SK-N-SH treated with all-trans-retinoic acid at 6 μM for 48 hours (cell line): Measurements from ENCODE around the gene CASTOR1.

Experiments used
- ZFP3 ChIP-seq: fragments of 250-450 bp; sonication (Bioruptor Pico); IDR thresholded peaks from 2 replicates; pipeline ENCODE4 v1.5.0; 2020; ENCODE audit warnings: mild to moderate bottlenecking, moderate library complexity
- ZNF70 ChIP-seq: fragments of 450-650 bp; formaldehyde crosslinking; IDR thresholded peaks from 2 replicates; pipeline ENCODE4 v1.5.0; 2020; ENCODE audit warnings: mild to moderate bottlenecking, moderate library complexity

DNA sequence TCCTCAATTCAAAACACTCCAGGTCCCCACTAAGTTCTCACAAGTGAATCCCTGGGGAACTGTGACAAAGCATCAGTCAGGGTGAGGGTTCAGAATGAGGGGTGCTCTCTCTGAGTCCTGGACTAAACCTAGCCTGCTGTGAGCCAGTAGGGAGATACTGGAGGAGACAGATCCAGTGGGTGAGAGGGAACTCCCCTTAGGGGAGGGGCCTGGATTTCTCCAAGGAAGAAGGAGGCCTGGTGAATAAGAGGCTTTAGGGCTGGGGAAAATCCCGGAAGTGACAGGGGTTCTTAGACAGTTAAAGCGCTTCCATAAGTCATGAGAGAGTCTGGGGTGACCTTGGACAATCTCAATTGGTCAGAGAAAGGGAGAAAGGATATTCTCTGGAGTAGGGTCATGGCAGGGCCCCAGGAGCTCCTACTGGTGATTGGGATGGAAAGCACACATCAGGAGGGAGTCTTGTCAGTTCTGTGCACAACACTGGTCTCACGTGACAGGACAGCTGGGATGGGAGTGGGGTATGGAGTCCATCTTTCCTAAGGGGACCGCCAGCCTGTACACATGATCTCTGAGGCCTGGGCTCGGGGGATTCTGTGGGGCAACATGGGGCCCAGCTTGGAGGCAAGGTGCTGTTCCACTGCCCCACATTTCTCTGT is 35.9 kb upstream of the CASTOR1 start:
- TF ChIP-seq ZNF70 (no peak), ZFP3 (no peak)
